Stimulated activated CD4-positive, alpha-beta T cell treated with anti-CD3 and anti-CD28 coated beads, Interleukin-2, amount 100 ng/mL, for 24 hours (primary cell): ENCODE measurements around the gene ZC3H11A.
A peak's percentile ranks its signal among the peaks of the same experiment; 100 is the strongest.
"Not testable (repeated sequence)": the region's sequence is repeated elsewhere in the genome, so short reads cannot be mapped to it uniquely, and the experiment has no call there.

ENCODE experiments used
- DNase-seq, 2 donors: peaks; one replicate each; pipeline ENCODE4 v3.0.0-alpha.2; 2020

Gene ZC3H11A

DNA sequence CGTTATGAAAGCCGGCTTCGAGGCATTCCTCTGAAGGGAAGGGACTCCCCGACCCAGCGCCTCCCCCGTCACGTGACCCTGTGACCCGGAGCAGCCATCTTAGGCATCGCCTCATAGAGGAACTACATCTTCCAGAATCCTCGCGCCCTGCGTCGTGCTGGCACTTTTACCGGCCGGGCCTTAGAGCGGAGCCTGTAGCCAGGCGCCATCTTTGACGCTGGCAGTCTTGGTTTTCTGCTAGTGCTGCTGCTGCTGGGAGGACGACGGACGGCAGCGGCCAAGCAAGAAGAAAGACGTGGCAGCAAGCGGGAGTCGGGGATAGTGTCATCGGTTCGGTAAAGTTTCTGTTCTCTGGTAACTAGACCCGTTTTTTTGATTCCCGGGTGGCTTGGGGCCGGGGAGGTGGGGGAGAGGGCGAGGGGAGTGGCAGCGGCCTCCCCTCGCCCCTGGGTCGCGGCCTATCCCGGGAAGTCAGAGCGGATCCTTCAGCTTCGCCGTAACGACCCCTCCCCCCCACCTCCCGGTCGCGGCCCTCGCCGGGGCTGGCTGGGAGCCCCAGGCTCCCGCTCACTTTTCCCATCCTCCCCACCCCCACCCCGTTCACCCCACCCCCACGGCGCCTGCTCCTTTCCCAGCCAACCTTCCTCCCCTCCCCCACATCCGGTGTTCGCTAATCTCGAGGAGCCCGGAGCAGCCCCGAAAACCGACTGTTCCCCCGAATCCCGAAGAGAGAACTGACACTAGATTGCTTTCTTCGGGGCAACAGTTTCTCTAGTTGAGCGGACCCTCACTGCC lies at the start of gene ZC3H11A, which contains the start of gene ZBED6:
TSS of gene ZC3H11A (plus strand) at position 183 of the 795 bp plus-strand sequence. CDS start 21,448 bp downstream, outside the sequence.
TSS of gene ZBED6 (plus strand) at position 183 of the 795 bp plus-strand sequence. CDS start 1,900 bp downstream, outside the sequence.
- peak; percentile 97 to 99 for DNase-seq

DNA sequence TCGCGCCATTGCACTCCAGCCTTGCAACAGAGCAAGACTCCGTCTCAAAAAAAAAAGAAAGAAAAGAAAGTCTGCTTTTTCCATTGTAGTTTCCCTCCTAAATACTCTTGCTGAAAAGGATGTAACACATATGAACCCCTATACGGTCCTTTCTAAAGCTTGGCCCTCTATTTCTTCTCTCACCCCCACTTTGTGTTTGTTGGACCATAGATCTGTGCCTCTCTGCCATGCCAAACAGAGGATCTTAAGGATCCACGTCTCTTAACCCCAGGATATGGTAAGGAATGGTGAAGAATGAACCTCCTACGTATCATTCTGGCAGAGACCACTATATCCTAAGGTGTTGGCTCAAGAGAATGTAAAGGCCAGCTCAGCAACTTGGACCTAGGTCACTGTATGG lies 49.1 kb upstream of the ZC3H11A start:
- no peak for DNase-seq

DNA sequence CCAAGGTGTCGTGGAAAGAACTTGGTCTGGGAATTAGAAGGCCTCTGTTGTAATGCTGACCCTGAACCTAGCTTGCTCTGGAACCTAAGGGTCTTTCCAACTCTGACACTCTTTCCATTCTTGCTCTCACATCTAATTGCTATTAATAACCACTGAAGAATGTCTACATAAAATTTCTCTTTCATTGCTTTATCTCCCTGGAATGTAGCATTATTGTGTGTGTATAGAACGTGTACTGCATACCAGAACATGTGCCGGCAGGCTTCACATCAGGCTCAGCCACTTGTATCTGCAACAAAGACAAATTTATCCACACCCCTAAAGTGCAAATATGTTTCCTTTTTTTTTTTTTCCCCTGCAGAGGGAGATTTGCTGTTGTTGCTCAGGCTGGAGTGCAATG lies 44.4 kb upstream of the ZC3H11A start:
- DNase-seq: no peak

GRCh38 chr1:203751618-203752361 lies 43.6 kb upstream of the ZC3H11A start:
- DNase-seq: not testable (repeated sequence)

- DNase-seq: peak; percentile 21 to 41
These were observed 41.0 kb upstream of the ZC3H11A start for GRCh38 chr1:203754455-203754864.

GRCh38 chr1:203756036-203756435 lies 39.4 kb upstream of the ZC3H11A start:
- DNase-seq: no peak

DNA sequence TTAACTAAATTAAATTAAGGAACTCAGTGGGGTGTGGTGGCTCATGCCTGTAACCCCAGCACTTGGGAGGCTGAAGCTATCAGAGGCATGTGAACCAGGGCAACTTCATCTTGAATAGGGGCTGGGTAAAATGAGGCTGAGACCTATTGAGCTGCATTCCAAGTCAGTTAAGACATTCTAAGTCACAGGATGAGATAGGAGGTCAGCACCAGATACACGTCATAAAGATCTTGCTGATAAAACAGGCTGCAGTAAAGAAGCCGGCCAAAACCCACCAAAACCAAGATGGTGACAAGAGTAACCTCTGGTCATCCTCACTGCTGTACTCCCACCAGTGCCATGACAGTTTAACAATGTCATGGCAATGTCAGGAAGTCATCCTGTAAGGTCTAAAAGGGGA lies 36.7 kb upstream of the ZC3H11A start:
- DNase-seq: not testable (repeated sequence)

DNA sequence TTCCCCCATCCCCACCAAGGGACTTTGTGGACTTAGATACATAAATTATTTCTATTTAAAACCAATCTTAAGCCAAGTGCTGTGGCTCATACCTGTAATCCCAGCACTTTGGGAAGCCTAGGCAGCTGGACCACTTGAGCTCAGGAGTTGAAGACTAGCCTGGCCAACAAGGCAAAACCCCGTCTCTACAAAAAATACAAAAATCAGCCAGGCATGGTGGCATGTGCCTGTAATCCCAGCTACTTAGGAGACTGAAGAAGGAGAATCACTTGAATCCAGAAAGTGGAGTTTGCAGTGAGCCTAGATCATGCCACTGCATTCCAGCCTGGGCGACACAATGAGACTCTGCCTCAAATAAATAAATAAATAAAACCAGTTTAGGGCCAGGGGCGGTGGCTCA lies 34.9 kb upstream of the ZC3H11A start:
- no peak for DNase-seq

DNA sequence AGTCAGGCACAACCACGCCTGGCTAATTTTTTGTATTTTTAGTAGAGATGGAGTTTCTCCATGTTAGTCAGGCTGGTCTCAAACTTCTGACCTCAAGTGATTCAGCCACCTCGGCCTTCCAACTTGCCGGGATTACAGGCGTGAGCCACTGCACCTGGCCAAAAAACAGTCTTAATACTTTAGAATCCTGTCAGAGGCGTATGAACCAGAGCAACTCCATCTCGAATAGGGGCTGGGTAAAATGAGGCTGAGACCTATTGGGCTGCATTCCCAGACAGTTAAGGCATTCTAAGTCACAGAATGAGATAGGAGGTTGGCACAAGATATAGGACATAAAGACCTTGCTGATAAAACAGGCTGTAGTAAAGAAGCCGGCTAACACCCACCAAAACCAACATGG lies 33.5 kb upstream of the ZC3H11A start:
- DNase-seq: not testable (repeated sequence)

DNA sequence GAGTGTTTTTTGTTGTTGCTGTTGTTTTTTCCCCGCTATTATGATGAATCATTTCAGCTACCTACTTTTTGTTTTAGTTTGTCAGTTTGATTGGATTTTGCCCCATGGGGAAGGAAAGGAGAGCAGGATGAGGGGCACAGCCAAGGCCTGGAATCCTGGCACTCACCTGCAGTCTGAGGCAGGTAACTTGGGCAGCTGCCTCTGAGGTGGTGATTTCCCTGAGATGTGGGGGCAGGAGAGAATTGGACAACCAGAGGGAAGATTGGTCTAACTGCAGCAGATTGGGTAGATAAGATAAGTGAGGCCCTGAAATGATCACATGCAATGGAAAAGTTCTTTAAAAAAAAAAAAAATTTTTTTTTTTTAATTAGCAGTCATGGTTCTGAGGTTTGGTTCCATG lies 31.9 kb upstream of the ZC3H11A start:
- no peak for DNase-seq

GRCh38 chr1:203764105-203765028 lies 31.1 kb upstream of the ZC3H11A start:
- DNase-seq: no peak

GRCh38 chr1:203765029-203765837 lies 30.2 kb upstream of the ZC3H11A start, which contains the start of gene LAX1:
LAX1 (plus strand) TSS chr1:203765183; CDS start chr1:203765566, 383 bp downstream.
- peak; percentile 67 to 80 for DNase-seq

GRCh38 chr1:203768256-203768655 lies 27.2 kb upstream of the ZC3H11A start:
- DNase-seq: no peak

- no peak for DNase-seq
These were observed 25.7 kb upstream of the ZC3H11A start for GRCh38 chr1:203769505-203770343.

DNA sequence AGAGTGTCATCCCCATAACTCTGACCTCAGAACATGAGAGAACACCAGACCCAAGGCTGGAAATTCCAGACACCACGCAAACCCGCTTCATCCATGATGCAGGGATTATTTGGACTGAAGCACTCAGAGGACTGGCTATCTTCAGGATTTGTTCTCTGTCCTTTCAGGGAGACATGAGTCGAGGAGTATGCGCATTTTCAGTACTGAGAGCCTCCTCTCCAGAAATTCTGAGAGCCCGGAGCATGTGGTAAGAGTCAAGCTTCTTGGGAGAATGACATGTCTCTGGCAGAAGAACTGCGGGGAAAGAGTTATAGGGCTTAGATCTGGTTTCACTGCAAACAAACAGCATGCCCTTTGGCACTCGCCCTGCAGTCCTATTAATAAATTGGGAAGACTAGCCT lies 23.5 kb upstream of the ZC3H11A start:
- no peak for DNase-seq

DNA sequence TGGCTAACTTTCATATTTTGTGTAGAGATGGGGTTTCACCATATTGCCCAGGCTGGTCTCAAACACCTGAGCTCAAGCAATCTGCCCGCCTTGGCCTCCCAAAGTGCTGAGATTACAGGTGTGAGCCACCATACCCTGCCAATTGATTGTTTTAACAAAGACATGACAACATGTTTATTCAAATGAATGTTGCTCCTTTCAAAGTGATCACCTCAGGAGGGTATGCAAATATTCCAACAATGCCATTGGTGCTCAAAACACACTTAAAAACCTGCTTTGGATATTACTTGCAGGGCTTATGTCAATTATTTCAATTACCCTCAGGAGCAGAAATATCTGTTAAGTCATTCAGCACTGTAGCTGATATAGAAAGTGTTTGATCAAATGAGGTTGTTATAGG lies 22.6 kb upstream of the ZC3H11A start:
- DNase-seq: no peak

GRCh38 chr1:203776636-203777035 lies 18.8 kb upstream of the ZC3H11A start:
- no peak for DNase-seq

DNA sequence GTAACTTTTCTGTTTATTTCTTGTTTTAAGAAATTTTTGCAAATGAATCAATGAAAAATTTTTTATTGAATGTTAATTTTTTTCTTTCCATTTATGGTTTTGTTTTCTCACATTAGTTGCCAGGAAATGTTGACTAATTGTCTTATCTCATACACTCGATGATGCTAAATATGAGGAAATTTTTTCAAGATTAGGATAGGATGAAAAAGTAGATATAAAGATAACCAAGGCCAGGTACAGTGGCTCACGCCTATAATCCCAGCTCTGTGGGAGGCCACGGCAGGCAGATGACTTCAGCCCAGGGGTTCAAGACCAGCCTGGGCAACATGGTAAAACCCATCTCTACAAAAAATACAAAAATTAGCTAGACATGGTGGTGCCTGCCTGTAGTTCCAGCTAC lies 17.8 kb upstream of the ZC3H11A start:
- no peak for DNase-seq

- DNase-seq: no peak
These were observed 17.3 kb upstream of the ZC3H11A start for GRCh38 chr1:203778146-203778545.

DNA sequence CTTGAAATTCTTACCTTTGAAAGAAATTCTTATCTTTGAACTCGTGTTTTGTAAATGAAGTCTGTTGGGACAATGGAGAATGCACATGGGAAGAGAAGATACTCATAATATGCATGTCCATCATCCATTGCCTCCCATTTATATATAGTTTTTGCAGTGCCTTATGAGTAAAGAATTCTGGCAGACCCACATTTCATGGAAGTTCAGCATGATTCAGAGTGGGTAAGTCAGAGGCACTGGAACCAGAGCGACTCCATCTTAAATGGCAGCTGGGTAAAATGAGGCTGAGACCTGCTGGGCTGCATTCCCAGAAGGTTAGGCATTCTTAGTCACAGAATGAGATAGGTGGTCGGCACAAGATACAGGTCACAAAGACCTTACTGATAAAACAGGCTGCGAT lies 16.6 kb upstream of the ZC3H11A start:
- no peak for DNase-seq

DNA sequence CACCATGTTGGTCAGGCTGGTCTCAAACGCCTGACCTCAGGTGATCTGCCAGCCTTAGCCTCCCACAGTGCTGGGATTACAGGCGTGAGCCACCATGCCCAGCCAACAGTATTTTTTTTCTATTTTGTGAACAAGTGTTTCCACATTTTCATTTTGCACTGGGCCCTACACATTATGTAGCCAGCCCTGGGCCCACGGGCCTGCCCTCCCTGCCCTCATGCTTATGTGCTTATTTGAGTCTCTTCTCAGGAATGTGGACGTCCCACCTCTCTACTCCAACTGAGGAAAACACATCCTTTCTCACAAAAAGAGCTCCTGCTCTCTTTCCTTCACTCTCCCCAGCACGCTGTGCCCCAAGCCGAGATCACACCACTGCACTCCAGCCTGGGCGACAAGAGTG lies 13.5 kb upstream of the ZC3H11A start:
- no peak for DNase-seq
